Suprapubic skin (tissue), 4 donors: ENCODE measurements around the gene METTL25B.

Experiments used
- POLR2A ChIP-seq, 2 donors: fragments of 450-650 bp; IDR thresholded peaks; one replicate each; pipeline ENCODE4 v1.6.1; 2017; ENCODE audit warnings: antibody characterized with exemption in 2 of 2, mild to moderate bottlenecking in 2 of 2, moderate library complexity in 2 of 2
- POLR2AphosphoS5 ChIP-seq, 3 donors: sonication (generic); formaldehyde crosslinking; IDR thresholded peaks; one replicate each; pipeline ENCODE4 v1.6.1; 2017; ENCODE audit warnings: antibody characterized with exemption in 3 of 3

- no peak for TF ChIP-seq POLR2AphosphoS5 (IDR thresholded peaks at IDR 0.05)
- TF ChIP-seq POLR2A (IDR thresholded peaks at IDR 0.05) = no peak
Measured at GRCh38 chr1:156743367-156744302, 15.4 kb downstream of the METTL25B start.
